Osteocyte (in vitro differentiated cells): ENCODE data around the gene ARL5C. TPM values are rescaled to one million over a fixed set of nuclear protein-coding genes. Genes with fewer than 3 reads are reported as not detected.

Source experiments
- DNase-seq: peaks from one replicate; pipeline ENCODE4 v3.0.0; 2021; ENCODE audit warnings: mixed read lengths; ENCODE audit not compliant: unreplicated experiment; ENCODE audit errors: extremely low spot score
- H3K27ac Mint-ChIP-seq: one replicate; pipeline ENCODE4 v1.8.0; 2021; ENCODE audit warnings: mild to moderate bottlenecking, mixed read lengths; ENCODE audit not compliant: unreplicated experiment
- H3K27me3 Mint-ChIP-seq: one replicate; pipeline ENCODE4 v1.8.0; 2021; ENCODE audit warnings: mixed read lengths; ENCODE audit not compliant: unreplicated experiment
- H3K36me3 Mint-ChIP-seq: one replicate; pipeline ENCODE4 v1.8.0; 2021; ENCODE audit warnings: mixed read lengths; ENCODE audit not compliant: unreplicated experiment
- H3K4me1 Mint-ChIP-seq: one replicate; pipeline ENCODE4 v1.8.0; 2021; ENCODE audit warnings: mixed read lengths; ENCODE audit not compliant: unreplicated experiment
- H3K4me3 Mint-ChIP-seq: one replicate; pipeline ENCODE4 v1.8.0; 2021; ENCODE audit warnings: mild to moderate bottlenecking, moderate library complexity, mixed read lengths; ENCODE audit not compliant: unreplicated experiment
- H3K9me3 Mint-ChIP-seq: one replicate; pipeline ENCODE4 v1.8.0; 2021; ENCODE audit warnings: mixed read lengths; ENCODE audit not compliant: unreplicated experiment
- CTCF ChIP-seq: fragments of 200-600 bp; sonication (generic); IDR thresholded peaks from 2 replicates; pipeline ENCODE4 v1.5.0; 2021; ENCODE audit warnings: antibody characterized with exemption, mild to moderate bottlenecking, moderate library complexity
- total RNA-seq: library from RNA; stranded (reverse); gene quantifications from 2 replicates; pipeline ENCODE4 v1.2.1, GENCODE V29; 2021

The ARL5C gene
- total RNA-seq, 1 donor from 2014 or later: not detected

- H3K27ac Mint-ChIP-seq: no peak overlapping the region
- peaks cover under 1% of the 10 kb centered on the region for H3K4me1 Mint-ChIP-seq
- H3K4me3 Mint-ChIP-seq: no peak overlapping the region
- TF ChIP-seq CTCF: no peak
- H3K9me3 Mint-ChIP-seq: no peaks in the 10 kb centered on the region
- H3K36me3 Mint-ChIP-seq: peaks cover 21% of the 10 kb centered on the region
- no peak for DNase-seq
- H3K27me3 Mint-ChIP-seq: no peaks in the 10 kb centered on the region
Measured at GRCh38 chr17:39173080-39173479, 7.1 kb upstream of the ARL5C start.

GRCh38 chr17:39171933-39172332, 6.0 kb upstream of the ARL5C start:
- DNase-seq: no peak
- no peak for TF ChIP-seq CTCF
- Mint-ChIP-seq H3K27me3 (no peaks in the 10 kb centered on the region), H3K27ac (no peak overlapping the region), H3K4me1 (peaks cover 4% of the 10 kb centered on the region), H3K4me3 (no peak overlapping the region), H3K9me3 (no peaks in the 10 kb centered on the region), H3K36me3 (peaks cover 15% of the 10 kb centered on the region)

- Mint-ChIP-seq H3K36me3 (peaks cover 5% of the 10 kb centered on the region), H3K4me3 (no peak overlapping the region), H3K4me1 (peaks cover 4% of the 10 kb centered on the region), H3K27me3 (peaks cover 5% of the 10 kb centered on the region), H3K9me3 (no peaks in the 10 kb centered on the region), H3K27ac (no peak overlapping the region)
- no peak for DNase-seq
- no peak for TF ChIP-seq CTCF
Measured at GRCh38 chr17:39170558-39170957, 4.6 kb upstream of the ARL5C start.

- H3K27ac Mint-ChIP-seq: no peak overlapping the region
- no peak for TF ChIP-seq CTCF
Measured at GRCh38 chr17:39170109-39170508, 4.1 kb upstream of the ARL5C start.

GRCh38 chr17:39169518-39169917, 3.6 kb upstream of the ARL5C start:
- H3K27me3 Mint-ChIP-seq: peaks cover 11% of the 10 kb centered on the region
- no peak overlapping the region for H3K27ac Mint-ChIP-seq
- no peaks in the 10 kb centered on the region for H3K9me3 Mint-ChIP-seq

More at GRCh38 chr17:39170109-39170508, 4.1 kb upstream of the ARL5C start:
- no peak for DNase-seq
- Mint-ChIP-seq H3K36me3 (peaks cover under 1% of the 10 kb centered on the region), H3K4me3 (no peak overlapping the region), H3K4me1 (peaks cover 5% of the 10 kb centered on the region), H3K27me3 (peaks cover 6% of the 10 kb centered on the region), H3K9me3 (no peaks in the 10 kb centered on the region)

More at GRCh38 chr17:39169518-39169917, 3.6 kb upstream of the ARL5C start:
- Mint-ChIP-seq H3K4me1 (peaks cover 11% of the 10 kb centered on the region), H3K4me3 (no peak overlapping the region), H3K36me3 (no peaks in the 10 kb centered on the region)
- DNase-seq: no peak
- TF ChIP-seq CTCF: no peak
